ENCODE results near the gene VSTM2B.

- TF ChIP-seq CTCF (IDR thresholded peaks at IDR 0.05) (no peak), EP300 (IDR thresholded peaks at IDR 0.05; ENCODE audit: low read depth) (no peak)
These were observed 20.5 kb upstream of the VSTM2B start for GRCh38 chr19:29505097-29505824.
